Activated CD4-positive, CD25-positive, alpha-beta regulatory T cell (primary cell): Measurements from ENCODE around the gene GTPBP8.
A peak's percentile ranks its signal among the peaks of the same experiment; 100 is the strongest.
"Not testable (repeated sequence)": the region's sequence is repeated elsewhere in the genome, so short reads cannot be mapped to it uniquely, and the experiment has no call there.

Experiments used
- DNase-seq, 4 experiments: peaks; one replicate each; lab custom pipeline; 2025; lab: John Stamatoyannopoulos, UW

GTPBP8 gene

GRCh38 chr3:113000691-113001090, 9.9 kb downstream of the GTPBP8 start:
- no peak for DNase-seq

GRCh38 chr3:113002037-113002436, 11.3 kb downstream of the GTPBP8 start:
- DNase-seq = no peak

GRCh38 chr3:113002679-113003078, 11.9 kb downstream of the GTPBP8 start:
- DNase-seq = peak in 1 of 4 experiments; percentile 4

- DNase-seq = no peak
These were observed 14.8 kb downstream of the GTPBP8 start for GRCh38 chr3:113005611-113006010.

GRCh38 chr3:113006359-113007056, 15.7 kb downstream of the GTPBP8 start:
- no peak for DNase-seq

GRCh38 chr3:113008117-113008516, 17.3 kb downstream of the GTPBP8 start:
- DNase-seq = no peak

GRCh38 chr3:113013593-113013992, 22.8 kb downstream of the GTPBP8 start:
- no peak for DNase-seq

GRCh38 chr3:113018536-113019181, 27.9 kb downstream of the GTPBP8 start:
- peak in 1 of 4 experiments; percentile 1 for DNase-seq

GRCh38 chr3:113019182-113020137, 28.7 kb downstream of the GTPBP8 start:
- peak; percentile 59 to 79 (median 73) for DNase-seq

GRCh38 chr3:113021471-113021870, 30.7 kb downstream of the GTPBP8 start:
- DNase-seq = no peak

GRCh38 chr3:113034011-113034410, 43.2 kb downstream of the GTPBP8 start:
- no peak for DNase-seq

GRCh38 chr3:113035387-113035982, 44.7 kb downstream of the GTPBP8 start:
- DNase-seq = peak in 2 of 4 experiments; percentile 3 to 4

GRCh38 chr3:113038328-113038727, 47.5 kb downstream of the GTPBP8 start:
- DNase-seq = no peak

GRCh38 chr3:113039546-113039945, 48.8 kb downstream of the GTPBP8 start:
- DNase-seq = no peak

- DNase-seq = no peak
These were observed 49.4 kb downstream of the GTPBP8 start for GRCh38 chr3:113040231-113040630.

- no peak for DNase-seq
These were observed 52.9 kb downstream of the GTPBP8 start for GRCh38 chr3:113043686-113044085.

GRCh38 chr3:113046186-113046965, 55.6 kb downstream of the GTPBP8 start:
- not testable (repeated sequence) for DNase-seq

- DNase-seq = peak; percentile 64 to 82 (median 67)
These were observed 60.5 kb downstream of the GTPBP8 start for GRCh38 chr3:113051302-113051711.
